Measurements from ENCODE around the gene KRTAP4-2.
"Not testable (repeated sequence)": the region's sequence is repeated elsewhere in the genome, so short reads cannot be mapped to it uniquely, and the experiment has no call there.

KRTAP4-2 gene

DNA sequence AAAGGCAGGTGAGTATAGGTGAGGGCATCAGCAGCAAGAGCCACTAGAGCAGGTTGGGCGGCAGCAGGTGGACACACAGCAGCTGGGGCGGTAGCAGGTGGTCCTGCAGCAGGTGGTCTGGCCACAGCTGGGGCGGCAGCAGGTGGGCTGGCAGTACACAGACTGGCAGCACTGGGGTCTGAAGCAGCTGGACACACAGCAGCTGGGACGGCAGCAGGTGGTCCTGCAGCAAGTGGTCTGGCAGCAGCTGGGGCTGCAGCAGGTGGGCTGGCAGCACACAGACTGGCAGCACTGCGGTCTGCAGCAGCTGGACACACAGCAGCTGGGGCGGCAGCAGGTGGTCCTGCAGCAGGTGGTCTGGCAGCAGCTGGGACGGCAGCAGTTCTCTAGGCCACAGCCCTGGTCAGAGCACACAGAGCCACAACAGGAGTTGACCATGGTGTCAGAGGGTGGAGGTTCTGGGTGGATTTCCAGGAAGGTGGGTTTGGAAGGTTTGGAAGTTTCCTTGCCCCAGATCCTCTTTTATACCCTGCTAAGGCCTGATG, at the start of gene KRTAP4-2:
Gene KRTAP4-2, minus strand, starts transcription at position 495 of the 545 bp plus-strand sequence. Its CDS starts 57 bp downstream, at position 438.
- DNase-seq, result no peak

DNA sequence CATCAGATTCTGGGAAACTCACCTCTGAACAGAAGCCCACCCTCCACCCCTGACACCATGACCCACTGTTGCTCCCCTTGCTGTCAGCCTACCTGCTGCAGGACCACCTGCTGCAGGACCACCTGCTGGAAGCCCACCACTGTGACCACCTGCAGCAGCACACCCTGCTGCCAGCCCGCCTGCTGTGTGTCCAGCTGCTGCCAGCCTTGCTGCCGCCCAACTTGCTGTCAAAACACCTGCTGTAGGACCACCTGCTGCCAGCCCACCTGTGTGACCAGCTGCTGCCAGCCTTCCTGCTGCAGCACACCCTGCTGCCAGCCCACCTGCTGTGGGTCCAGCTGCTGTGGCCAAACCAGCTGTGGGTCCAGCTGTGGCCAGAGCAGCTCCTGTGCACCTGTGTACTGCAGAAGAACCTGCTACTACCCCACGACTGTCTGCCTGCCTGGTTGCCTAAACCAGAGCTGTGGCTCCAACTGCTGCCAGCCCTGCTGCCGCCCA, 48.6 kb upstream of the KRTAP4-2 start, which contains the start of gene KRTAP9-2:
Gene KRTAP9-2, plus strand, starts transcription at position 51 of the 498 bp plus-strand sequence. Its CDS starts 7 bp downstream, at position 58.
- not testable (repeated sequence) for DNase-seq

DNA sequence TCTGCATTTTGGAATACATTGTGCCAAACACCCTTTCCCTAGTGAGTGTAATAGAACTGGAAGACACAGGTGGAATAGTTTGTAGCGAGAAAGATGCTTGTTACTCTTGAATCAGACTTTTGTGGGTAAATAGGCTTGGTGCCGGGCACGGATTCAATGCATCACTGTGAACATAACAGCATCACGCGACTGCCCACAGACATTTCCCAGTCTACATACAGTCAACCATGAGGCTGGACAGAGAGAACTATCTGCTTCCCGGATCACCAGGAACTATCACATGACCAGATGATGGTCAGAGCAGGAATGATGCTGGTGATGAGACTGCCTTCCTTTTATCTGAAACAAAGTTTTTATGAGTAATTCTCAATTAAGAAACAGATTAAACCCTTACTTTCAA, 48.0 kb upstream of the KRTAP4-2 start:
- no peak for DNase-seq

- DNase-seq, result no peak
Observed at GRCh38 chr17:41223821-41224220, 45.8 kb upstream of the KRTAP4-2 start.

GRCh38 chr17:41215681-41216080, 37.7 kb upstream of the KRTAP4-2 start:
- DNase-seq, result no peak

- DNase-seq, result peak; percentile 19
Observed at GRCh38 chr17:41212524-41213169, 34.6 kb upstream of the KRTAP4-2 start.

- DNase-seq, result peak; percentile 70
Observed at GRCh38 chr17:41211845-41212466, 33.9 kb upstream of the KRTAP4-2 start.

DNA sequence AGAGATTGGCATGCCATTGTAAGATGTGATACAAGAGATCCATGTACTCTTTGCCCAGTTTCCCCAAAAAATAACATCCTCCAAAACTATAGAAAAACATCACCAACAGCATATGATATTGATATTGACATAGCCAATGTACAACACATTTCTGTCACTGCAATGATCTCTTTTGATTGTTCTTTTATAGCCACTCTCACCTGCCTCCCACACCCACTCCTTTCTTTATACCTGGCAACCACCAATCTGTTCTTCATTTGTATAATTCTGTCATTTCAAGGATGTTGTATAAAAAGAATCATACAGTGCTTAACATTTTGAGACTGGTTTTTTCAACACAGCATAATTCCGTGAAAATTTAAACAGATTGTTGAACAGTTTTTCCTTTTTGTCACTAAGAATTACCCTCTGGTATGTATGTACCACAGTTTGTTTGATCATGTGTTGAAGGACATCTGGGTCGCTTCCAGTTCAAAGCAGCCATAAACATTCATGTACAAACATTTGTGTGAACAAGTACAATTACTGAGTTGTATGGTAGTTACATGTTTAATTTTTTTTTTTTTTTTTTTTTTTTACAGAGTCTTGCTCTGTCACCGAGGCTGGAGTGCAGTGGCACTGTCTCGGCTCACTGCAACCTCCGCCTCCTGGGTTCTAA, 21.5 kb upstream of the KRTAP4-2 start:
- DNase-seq, result no peak

GRCh38 chr17:41196068-41196467, 18.0 kb upstream of the KRTAP4-2 start:
- DNase-seq, result no peak

- no peak for DNase-seq
Observed at GRCh38 chr17:41190328-41190727, 12.3 kb upstream of the KRTAP4-2 start.

- not testable (repeated sequence) for DNase-seq
Observed at GRCh38 chr17:41189837-41190318, 11.9 kb upstream of the KRTAP4-2 start, which contains the start of gene KRTAP9-1. KRTAP9-1 (plus strand) TSS chr17:41189887; CDS start chr17:41189887, 0 bp downstream.

DNA sequence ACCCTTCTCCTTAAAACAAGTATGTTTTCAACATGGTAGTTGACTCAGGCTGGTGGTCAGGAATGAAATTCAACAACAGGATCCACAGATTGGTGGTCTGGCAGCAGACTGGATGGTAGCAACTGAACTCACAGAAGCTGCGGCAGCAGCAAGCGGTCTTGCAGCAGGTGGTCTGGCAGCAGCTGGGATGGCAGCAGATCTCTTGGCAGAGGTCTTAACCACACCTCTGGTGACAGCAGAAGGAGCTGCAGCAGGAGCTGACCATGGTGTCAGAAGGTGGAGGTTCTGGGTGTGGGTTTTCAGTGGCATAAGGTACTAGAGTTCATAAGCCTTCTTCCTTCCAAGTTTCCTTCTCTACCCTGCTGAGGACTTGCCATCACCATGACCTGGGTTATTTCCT, 8.9 kb upstream of the KRTAP4-2 start:
- no peak for DNase-seq

DNA sequence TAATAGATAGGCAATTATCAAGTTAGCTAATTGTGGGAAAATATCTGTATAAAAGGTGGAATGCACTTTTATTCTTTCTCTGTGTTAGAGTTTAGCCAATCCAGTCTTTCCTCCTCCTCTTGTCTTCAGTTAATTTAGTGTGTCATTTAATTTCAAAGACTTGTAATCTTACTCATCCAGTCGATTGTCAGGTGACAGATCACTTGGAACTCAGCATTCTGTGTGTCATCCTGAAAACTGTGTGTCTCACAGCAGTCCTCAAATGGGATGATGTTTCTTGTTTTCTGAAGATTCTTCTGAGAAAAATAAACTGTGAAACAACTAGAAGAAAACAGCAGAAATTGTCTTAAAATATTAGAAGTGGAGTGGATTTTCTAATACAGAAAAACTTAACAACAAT, 7.0 kb upstream of the KRTAP4-2 start:
- no peak for DNase-seq

DNA sequence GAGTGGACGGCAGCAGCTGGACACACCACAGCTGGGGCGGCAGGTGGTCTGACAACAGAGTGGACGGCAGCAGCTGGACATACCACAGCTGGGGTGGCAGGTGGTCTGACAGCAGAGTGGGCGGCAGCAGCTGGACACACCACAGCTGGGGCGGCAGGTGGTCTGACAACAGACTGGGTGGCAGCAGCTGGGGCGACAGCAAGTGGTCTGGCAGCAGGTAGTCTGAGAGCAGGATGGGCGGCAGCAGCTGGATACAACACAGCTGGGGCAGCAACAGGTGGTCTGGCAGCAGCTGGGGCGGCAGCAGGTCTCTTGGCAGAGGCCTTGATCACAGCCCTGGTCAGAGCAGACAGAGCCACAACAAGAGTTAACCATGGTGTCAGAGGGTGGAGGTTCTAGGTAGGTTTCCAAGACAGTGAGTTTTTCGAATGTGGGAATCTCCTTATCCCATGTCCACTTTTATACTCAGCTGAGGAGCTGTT, 6.5 kb upstream of the KRTAP4-2 start, which contains the start of gene KRTAP4-1:
Gene KRTAP4-1, minus strand, starts transcription at position 432 of the 482 bp plus-strand sequence. Its CDS starts 57 bp downstream, at position 375.
- DNase-seq, result no peak

GRCh38 chr17:41178843-41179616, 1.0 kb upstream of the KRTAP4-2 start:
- DNase-seq, result no peak

- no peak for DNase-seq
Observed at GRCh38 chr17:41178341-41178740, 320 bp upstream of the KRTAP4-2 start.

GRCh38 chr17:41176744-41177387, 1.2 kb downstream of the KRTAP4-2 start:
- DNase-seq, result no peak

DNA sequence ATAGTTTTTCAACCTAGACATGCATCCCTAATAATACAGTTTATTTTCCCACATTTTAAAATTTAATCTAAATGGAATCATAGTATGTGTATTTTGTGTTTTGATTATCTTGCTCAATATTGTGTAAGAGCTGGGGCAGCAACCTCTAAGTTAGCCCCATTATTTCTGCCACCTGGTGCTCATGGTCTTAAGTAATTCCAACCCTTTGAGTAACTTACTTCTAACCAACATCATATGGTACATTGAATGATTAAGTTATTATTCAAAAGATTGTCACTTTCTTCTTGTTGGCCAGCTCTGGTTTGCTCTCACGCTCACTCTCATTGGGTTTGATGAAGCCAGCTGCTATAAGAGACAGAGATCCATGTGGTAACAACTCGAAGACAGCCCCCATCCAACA, 6.1 kb downstream of the KRTAP4-2 start:
- no peak for DNase-seq

DNA sequence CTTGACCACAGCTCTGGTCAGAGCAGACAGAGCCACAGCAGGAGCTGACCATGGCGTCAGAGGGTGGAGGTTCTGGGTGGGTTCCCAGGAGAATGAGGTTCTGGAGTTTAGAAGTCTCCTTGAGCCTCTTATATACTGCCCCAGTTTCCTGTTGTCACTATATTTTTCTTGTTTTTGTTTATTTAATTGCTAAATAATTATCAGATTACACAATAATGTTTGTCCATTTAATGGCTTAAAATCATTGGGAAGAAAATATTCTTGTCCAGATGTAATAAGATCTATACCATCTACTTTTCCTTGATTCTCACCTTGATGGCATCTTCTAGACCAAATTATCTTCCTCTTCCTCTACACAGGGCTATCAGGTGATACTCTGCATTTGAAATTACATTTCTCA, 9.9 kb downstream of the KRTAP4-2 start, which contains the start of gene KRTAP4-3:
Gene KRTAP4-3, minus strand, starts transcription at position 101 of the 400 bp plus-strand sequence. Its CDS starts 49 bp downstream, at position 52.
- DNase-seq, result no peak

DNA sequence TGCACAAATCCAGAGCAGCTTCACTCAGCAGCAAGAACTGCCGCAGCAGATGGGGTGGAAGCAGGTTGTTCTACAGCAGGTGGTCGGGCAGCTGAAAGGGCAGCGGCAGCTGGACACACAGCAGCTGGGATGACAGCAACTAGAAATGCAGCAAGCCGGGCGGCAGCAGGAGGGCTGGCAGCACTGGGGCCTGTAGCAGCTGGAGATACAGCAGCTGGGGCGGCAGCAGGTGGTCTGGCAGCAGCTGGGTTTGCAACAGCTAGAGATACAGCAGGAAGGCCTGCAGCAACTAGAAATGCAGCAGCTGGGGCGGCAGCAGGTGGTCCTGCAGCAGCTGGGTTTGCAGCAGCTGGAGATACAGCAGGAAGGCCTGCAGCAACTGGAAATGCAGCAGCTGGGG, 10.5 kb downstream of the KRTAP4-2 start:
- no peak for DNase-seq

GRCh38 chr17:41163828-41164227, 14.2 kb downstream of the KRTAP4-2 start:
- DNase-seq, result no peak
